SU-DHL-6 (cell line): Measurements from ENCODE around the gene TRMT112.

Experiments
- H2AFZ ChIP-seq: fragments of 200-600 bp; sonication (generic); 2 replicates; pipeline ENCODE4 v1.6.1; 2014; ENCODE audit warnings: low read depth, mild to moderate bottlenecking, moderate library complexity, mixed read lengths, antibody characterized with exemption, low read length; ENCODE audit not compliant: severe bottlenecking
- H3F3A ChIP-seq: fragments of 200-600 bp; shearing (Covaris generic); 2 replicates; pipeline ENCODE4 v1.6.0; 2016; ENCODE audit warnings: antibody characterized with exemption, mild to moderate bottlenecking; ENCODE audit not compliant: insufficient read depth
- H3K27ac ChIP-seq: fragments of 200-600 bp; sonication (generic); 2 replicates; pipeline ENCODE4 v1.5.1; 2016; ENCODE audit warnings: low read depth, mild to moderate bottlenecking, low read length, moderate library complexity, mixed read lengths
- H3K27me3 ChIP-seq: fragments of 200-600 bp; sonication (generic), shearing (Covaris generic); 2 replicates; pipeline ENCODE4 v1.6.0; 2014; ENCODE audit warnings: mild to moderate bottlenecking, low read length
- H3K36me3 ChIP-seq: fragments of 200-600 bp; sonication (generic); 2 replicates; pipeline ENCODE4 v1.6.1; 2014; ENCODE audit warnings: mild to moderate bottlenecking, low read length, mixed read lengths
- H3K4me2 ChIP-seq: fragments of 300-600, 200-600 bp; shearing (Covaris generic), sonication (generic); 2 replicates; pipeline ENCODE4 v1.6.0; 2014; ENCODE audit warnings: low read length, low read depth, mild to moderate bottlenecking; ENCODE audit not compliant: poor library complexity, severe bottlenecking
- H3K4me3 ChIP-seq: fragments of 200-600 bp; sonication (generic); 2 replicates; pipeline ENCODE4 v1.5.1; 2014; ENCODE audit warnings: antibody characterized with exemption, low read length, mild to moderate bottlenecking, mixed read lengths; ENCODE audit not compliant: insufficient read depth, poor library complexity, severe bottlenecking
- H3K79me2 ChIP-seq: fragments of 200-600 bp; sonication (generic); 2 replicates; pipeline ENCODE4 v1.6.1; 2014; ENCODE audit warnings: mild to moderate bottlenecking, low read length, moderate library complexity; ENCODE audit not compliant: insufficient read depth
- H3K9ac ChIP-seq: fragments of 200-600 bp; sonication (generic); 2 replicates; pipeline ENCODE4 v1.7.0; 2014; ENCODE audit warnings: mild to moderate bottlenecking, low read length
- H3K9me2 ChIP-seq: fragments of 200-600 bp; sonication (generic); replicated peaks from 2 replicates; pipeline ENCODE4 v1.6.1; 2014; ENCODE audit warnings: low read length; ENCODE audit not compliant: insufficient read depth
- H3K9me3 ChIP-seq: fragments of 200-600 bp; sonication (generic); 2 replicates; pipeline ENCODE4 v1.6.1; 2014; ENCODE audit warnings: low read length, mixed read lengths; ENCODE audit not compliant: insufficient read depth
- H4K20me1 ChIP-seq: fragments of 200-600 bp; sonication (generic); 2 replicates; pipeline ENCODE4 v1.6.1; 2014; ENCODE audit warnings: low read depth, mild to moderate bottlenecking, antibody characterized with exemption, low read length, moderate library complexity, mixed read lengths
- CTCF ChIP-seq: fragments of 200-600 bp; sonication (generic); IDR thresholded peaks from one replicate; pipeline ENCODE4 v1.5.1; 2017; ENCODE audit warnings: antibody characterized with exemption, mild to moderate bottlenecking, low read length, moderate library complexity; ENCODE audit not compliant: insufficient read depth, poor library complexity, severe bottlenecking
- EZH2phosphoT487 ChIP-seq: fragments of 200-600 bp; sonication (generic), shearing (Covaris generic); conservative IDR thresholded peaks from 2 replicates; pipeline ENCODE4 v1.6.1; 2018; ENCODE audit warnings: mild to moderate bottlenecking, antibody characterized with exemption, low read length, moderate library complexity, mixed read lengths

The TRMT112 gene

DNA sequence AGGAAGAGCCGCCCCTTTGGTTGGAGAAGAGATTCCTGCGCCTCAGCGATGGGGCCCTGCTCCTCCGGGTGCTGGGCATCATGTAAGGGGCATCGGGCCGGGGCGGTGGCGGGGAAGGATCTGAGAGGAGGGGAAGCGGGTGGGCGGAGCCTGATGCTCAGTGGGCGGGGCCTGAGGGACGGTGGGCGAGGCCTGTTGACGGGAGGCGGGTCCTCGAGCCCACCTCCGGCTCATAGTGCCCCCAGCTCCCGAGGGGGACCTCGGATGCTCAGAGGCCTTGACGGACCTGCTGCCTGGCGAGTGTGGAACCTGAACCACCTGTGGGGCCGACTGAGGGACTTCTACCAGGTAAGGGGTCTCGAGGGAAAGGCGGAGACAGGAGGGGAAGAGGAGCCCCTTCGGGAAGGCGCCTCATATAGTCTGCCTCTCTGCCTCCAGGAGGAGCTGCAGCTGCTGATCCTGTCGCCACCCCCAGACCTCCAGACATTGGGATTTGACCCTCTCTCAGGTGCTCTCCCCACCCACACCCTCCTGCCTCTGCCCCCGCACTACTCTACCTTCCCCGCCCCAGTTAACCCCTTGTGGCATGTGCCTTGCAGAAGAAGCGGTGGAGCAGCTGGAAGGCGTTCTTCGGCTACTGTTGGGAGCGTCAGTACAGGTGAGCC is 23.4 kb upstream of the TRMT112 start:
- peak overlapping the region; percentile 31 for H2AFZ ChIP-seq
- peaks cover 15% of the 10 kb centered on the region for H3F3A ChIP-seq
- no peaks in the 10 kb centered on the region for H3K9me2 ChIP-seq
- H3K27ac ChIP-seq: peak overlapping the region; percentile 92
- H3K27me3 ChIP-seq: no peaks in the 10 kb centered on the region
- no peaks in the 10 kb centered on the region for H4K20me1 ChIP-seq
- H3K9ac ChIP-seq: peak overlapping the region; percentile 70
- no peaks in the 10 kb centered on the region for H3K36me3 ChIP-seq
- no peaks in the 10 kb centered on the region for H3K9me3 ChIP-seq
- H3K4me2 ChIP-seq: peak overlapping the region; percentile 89
- TF ChIP-seq EZH2phosphoT487 (no peak), CTCF (no peak)
- H3K79me2 ChIP-seq: peaks cover 5% of the 10 kb centered on the region; the same call in 1 of the 2 replicates
- H3K4me3 ChIP-seq: peak overlapping the region; percentile 54

DNA sequence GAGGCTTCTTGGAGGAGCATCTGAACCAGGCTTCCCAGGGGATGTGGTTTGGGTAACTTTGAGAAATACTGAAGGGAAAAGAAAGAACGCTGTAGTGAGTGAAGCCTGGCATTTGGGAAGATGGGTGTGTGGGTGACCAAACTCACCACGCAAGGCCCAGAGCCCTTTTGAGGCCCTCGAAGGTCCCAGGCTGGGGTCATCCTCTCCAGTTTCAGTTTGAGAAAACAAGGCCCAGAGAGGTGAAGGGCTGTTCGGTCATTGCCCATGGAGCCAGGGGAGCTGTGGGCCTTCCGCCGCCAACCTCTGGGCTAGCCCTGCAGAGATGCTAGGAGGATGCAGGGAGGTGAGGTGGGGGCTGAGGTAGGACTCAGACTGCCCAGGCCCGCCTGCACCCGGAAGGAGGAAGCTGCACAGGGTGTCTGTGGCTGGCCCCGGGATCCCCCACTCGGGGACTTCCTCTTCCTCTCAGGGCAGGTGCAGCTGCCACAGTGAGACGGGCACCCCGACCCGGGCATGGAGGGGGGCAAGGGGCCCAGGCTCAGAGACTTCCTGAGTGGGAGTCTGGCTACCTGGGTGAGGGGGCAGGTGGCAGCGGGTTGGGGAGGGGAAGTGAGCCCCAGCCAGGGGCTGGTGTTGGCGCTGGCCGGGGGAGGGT is 22.5 kb upstream of the TRMT112 start, which contains the start of gene CCDC88B:
CCDC88B (plus strand) TSS at position 451 of the 655 bp plus-strand sequence; CDS start at position 514, 63 bp downstream.
- Histone ChIP-seq H3K36me3 (no peaks in the 10 kb centered on the region), H3K27me3 (no peaks in the 10 kb centered on the region), H3K9me2 (no peaks in the 10 kb centered on the region), H3K9ac (peak within 1 kb of the TSS; percentile 70), H3K9me3 (no peaks in the 10 kb centered on the region), H3K4me2 (peak within 1 kb of the TSS; percentile 89), H3K27ac (peak within 1 kb of the TSS; percentile 92), H4K20me1 (no peaks in the 10 kb centered on the region), H3K4me3 (peak within 1 kb of the TSS; percentile 54), H3K79me2 (peaks cover 5% of the 10 kb centered on the region; the same call in 1 of the 2 replicates), H3F3A (peaks cover 15% of the 10 kb centered on the region), H2AFZ (peak within 1 kb of the TSS; percentile 31)
- TF ChIP-seq CTCF (no peak), EZH2phosphoT487 (no peak)

GRCh38 chr11:64339286-64339685 is 21.9 kb upstream of the TRMT112 start:
- TF ChIP-seq CTCF (no peak), EZH2phosphoT487 (no peak)
- H3K79me2 ChIP-seq: peaks cover 5% of the 10 kb centered on the region; the same call in 1 of the 2 replicates
- peak overlapping the region; percentile 89 for H3K4me2 ChIP-seq
- H3K36me3 ChIP-seq: no peaks in the 10 kb centered on the region
- peaks cover 15% of the 10 kb centered on the region for H3F3A ChIP-seq
- peak overlapping the region; percentile 70 for H3K9ac ChIP-seq
- peak overlapping the region; percentile 54 for H3K4me3 ChIP-seq
- no peak overlapping the region for H2AFZ ChIP-seq
- H3K27me3 ChIP-seq: no peaks in the 10 kb centered on the region
- peak overlapping the region; percentile 92 for H3K27ac ChIP-seq
- no peaks in the 10 kb centered on the region for H3K9me2 ChIP-seq
- no peaks in the 10 kb centered on the region for H3K9me3 ChIP-seq
- no peaks in the 10 kb centered on the region for H4K20me1 ChIP-seq
